Left ventricle myocardium inferior (tissue), 1 donor: ENCODE measurements around the gene FNBP1L. TPM values are rescaled to one million over a fixed set of nuclear protein-coding genes. Genes with fewer than 3 reads are reported as not detected.

Experiments used
- DNase-seq: peaks from one replicate; pipeline ENCODE4 v3.0.0-alpha.2; 2020
- H3K27ac ChIP-seq: fragments of 200-600 bp; replicated peaks from 2 replicates; pipeline ENCODE4 v1.8.0; 2021
- H3K27me3 ChIP-seq: fragments of 200-600 bp; 2 replicates; pipeline ENCODE4 v1.8.0; 2021; ENCODE audit warnings: low read depth
- H3K36me3 ChIP-seq: fragments of 200-600 bp; 2 replicates; pipeline ENCODE4 v1.8.0; 2021
- H3K4me1 ChIP-seq: fragments of 200-600 bp; 2 replicates; pipeline ENCODE4 v1.8.0; 2021
- H3K4me3 ChIP-seq: fragments of 200-600 bp; 2 replicates; pipeline ENCODE4 v1.8.0; 2021; ENCODE audit warnings: mild to moderate bottlenecking, moderate library complexity
- H3K9me3 ChIP-seq: fragments of 200-600 bp; replicated peaks from 2 replicates; pipeline ENCODE4 v1.8.0; 2021
- intact Hi-C: fragments of 100-400 bp; cut with micrococcal nuclease; formaldehyde crosslinking; loops from one replicate; pipeline ENCODE4 v1.11.0; 2022
- total RNA-seq: library from RNA; stranded (reverse); fragmentation: NEBNext Ultra II Directional; extraction: Animal tissue kit (Norgen Biotek cat#: 25700); gene quantifications from one replicate; pipeline ENCODE4 v1.2.1, GENCODE V29; 2021
- TF ChIP-seq, protein P1 (sequence below): fragments of 200-600 bp; IDR thresholded peaks from 2 replicates; pipeline ENCODE4 v1.8.0; 2021; ENCODE audit warnings: antibody characterized with exemption, mild to moderate bottlenecking, borderline replicate concordance
- donor health status: DM: no; HTN: yes; CAD: no; lungs with severe emphysema.

The FNBP1L gene
- total RNA-seq, 1 donor from 2014 or later = 28.0 TPM

GRCh38 chr1:93595266-93595665 lies 147.3 kb downstream of the FNBP1L start:
- Histone ChIP-seq H3K4me1 (peaks cover 94% of the 10 kb centered on the region), H3K27ac (peak overlapping the region; percentile 78), H3K4me3 (no peak overlapping the region), H3K9me3 (no peaks in the 10 kb centered on the region), H3K36me3 (peaks cover 8% of the 10 kb centered on the region), H3K27me3 (no peaks in the 10 kb centered on the region)
- TF ChIP-seq, protein P1, sequence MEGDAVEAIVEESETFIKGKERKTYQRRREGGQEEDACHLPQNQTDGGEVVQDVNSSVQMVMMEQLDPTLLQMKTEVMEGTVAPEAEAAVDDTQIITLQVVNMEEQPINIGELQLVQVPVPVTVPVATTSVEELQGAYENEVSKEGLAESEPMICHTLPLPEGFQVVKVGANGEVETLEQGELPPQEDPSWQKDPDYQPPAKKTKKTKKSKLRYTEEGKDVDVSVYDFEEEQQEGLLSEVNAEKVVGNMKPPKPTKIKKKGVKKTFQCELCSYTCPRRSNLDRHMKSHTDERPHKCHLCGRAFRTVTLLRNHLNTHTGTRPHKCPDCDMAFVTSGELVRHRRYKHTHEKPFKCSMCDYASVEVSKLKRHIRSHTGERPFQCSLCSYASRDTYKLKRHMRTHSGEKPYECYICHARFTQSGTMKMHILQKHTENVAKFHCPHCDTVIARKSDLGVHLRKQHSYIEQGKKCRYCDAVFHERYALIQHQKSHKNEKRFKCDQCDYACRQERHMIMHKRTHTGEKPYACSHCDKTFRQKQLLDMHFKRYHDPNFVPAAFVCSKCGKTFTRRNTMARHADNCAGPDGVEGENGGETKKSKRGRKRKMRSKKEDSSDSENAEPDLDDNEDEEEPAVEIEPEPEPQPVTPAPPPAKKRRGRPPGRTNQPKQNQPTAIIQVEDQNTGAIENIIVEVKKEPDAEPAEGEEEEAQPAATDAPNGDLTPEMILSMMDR = no peak
- intact Hi-C loops = no loop called here
- DNase-seq = no peak

DNA sequence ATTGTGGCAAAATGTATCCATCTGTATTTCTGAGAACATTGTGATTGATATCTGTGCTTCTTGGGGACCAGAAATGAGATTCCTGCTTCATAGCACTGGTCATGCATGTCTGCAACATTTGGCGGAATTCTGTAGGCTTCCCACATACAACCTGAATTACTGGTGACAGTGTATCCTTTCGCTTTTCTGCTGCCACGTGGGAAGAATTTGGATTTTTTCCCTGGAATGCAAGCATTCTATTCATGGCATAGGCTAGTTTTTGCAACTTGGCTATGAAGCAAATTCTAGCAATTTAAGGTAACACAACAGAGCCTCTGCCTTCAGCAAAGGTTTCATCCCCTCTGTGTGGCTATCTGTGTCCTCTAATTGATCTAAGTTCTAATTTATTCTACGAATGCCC lies 147.8 kb downstream of the FNBP1L start:
- Histone ChIP-seq H3K27me3 (no peaks in the 10 kb centered on the region), H3K4me1 (peaks cover 98% of the 10 kb centered on the region), H3K36me3 (peaks cover 7% of the 10 kb centered on the region), H3K4me3 (no peak overlapping the region), H3K9me3 (no peaks in the 10 kb centered on the region), H3K27ac (peak overlapping the region; percentile 78)
- intact Hi-C loops = no loop called here
- TF ChIP-seq, protein P1 = no peak
- DNase-seq = no peak

DNA sequence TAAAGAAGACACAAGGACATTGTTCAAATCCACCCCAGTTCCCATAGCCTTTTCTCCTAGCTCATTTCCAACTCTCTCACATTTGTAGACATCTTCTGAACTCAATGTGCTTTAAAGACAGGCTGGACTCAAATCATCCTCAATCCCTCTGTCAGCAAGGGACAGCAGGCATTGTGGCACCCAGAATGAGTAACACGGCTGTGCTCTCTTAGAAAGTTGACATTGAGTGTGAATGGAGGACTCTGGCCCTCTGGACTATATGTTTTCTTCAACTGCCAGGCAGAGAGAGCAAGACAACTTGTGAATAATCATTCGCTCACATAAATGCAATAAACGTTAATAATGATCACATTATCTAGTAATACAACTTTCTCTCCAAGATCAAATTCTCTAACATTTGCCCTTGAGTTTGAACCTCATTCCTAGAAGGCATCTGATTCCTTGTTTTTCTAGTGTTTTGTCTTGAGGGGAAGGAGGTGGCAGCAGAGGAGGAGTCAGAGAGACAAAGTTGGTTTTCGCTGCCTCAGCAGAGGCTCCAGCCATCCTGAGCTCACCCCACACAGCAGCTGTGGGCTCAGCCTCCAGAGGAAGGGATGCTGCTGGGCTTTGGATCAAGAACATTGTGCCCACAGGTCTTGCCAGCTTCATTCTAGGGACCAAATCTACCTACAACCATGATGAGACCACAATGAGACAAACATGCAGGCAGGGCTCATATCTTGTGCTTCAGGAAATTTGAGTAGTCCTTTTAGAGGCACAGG lies 148.6 kb downstream of the FNBP1L start:
- TF ChIP-seq, protein P1 = no peak
- Histone ChIP-seq H3K4me1 (peaks cover 100% of the 10 kb centered on the region), H3K27me3 (no peaks in the 10 kb centered on the region), H3K9me3 (no peaks in the 10 kb centered on the region), H3K4me3 (no peak overlapping the region), H3K27ac (peak overlapping the region; percentile 78), H3K36me3 (peaks cover 5% of the 10 kb centered on the region)
- no peak for DNase-seq
- intact Hi-C loops = no loop called here

DNA sequence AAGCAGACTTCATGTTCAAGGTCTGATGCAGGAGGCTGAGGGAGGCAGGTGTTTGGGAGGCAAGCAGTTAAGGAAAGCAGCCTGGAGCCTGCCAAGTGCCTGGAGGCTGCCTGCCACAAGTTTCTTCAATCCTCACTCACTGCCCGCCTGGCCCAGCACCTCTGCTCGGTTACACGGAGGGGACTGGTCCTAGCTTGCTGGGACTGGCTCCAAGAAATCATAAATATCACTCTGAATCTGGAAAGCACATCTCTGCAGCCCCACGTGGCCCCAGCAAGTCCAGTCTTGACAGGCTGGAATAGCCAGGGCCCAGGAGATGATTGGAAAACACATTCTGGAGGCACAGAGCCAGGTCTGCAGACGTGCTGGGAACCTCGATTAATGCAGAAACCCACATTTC lies 149.8 kb downstream of the FNBP1L start:
- DNase-seq = peak; percentile 69
- Histone ChIP-seq H3K36me3 (no peaks in the 10 kb centered on the region), H3K4me3 (no peak overlapping the region), H3K9me3 (no peaks in the 10 kb centered on the region), H3K4me1 (peaks cover 100% of the 10 kb centered on the region), H3K27ac (peak overlapping the region; percentile 78), H3K27me3 (no peaks in the 10 kb centered on the region)
- intact Hi-C loops = no loop called here
- TF ChIP-seq, protein P1 = no peak

DNA sequence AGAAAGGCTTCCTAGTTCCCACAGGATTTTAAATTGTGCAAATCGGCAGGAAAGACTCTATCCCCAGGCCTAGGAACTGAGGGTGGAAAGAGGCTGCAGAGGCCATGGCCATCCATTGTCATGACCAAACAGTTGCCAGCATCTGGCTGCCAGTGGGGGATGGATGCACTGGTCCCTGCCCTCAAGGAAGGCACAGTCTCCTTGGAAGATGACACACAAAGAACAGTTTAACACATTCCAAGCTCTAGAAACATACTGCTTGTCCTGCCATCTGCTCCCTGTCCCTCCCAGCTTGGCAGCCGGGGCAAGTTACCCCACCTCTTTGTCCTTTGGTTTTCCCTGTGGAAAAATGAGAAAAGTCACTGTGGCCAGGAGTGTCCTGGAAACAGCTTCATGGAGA lies 150.5 kb downstream of the FNBP1L start:
- no peaks in the 10 kb centered on the region for H3K9me3 ChIP-seq
- H3K36me3 ChIP-seq = no peaks in the 10 kb centered on the region
- intact Hi-C loops = no loop called here
- no peak for DNase-seq
- H3K4me1 ChIP-seq = peaks cover 100% of the 10 kb centered on the region
- no peak overlapping the region for H3K4me3 ChIP-seq
- peak overlapping the region; percentile 78 for H3K27ac ChIP-seq
- H3K27me3 ChIP-seq = no peaks in the 10 kb centered on the region
- TF ChIP-seq, protein P1 = no peak
